ENCODE measurements around the gene OTP. TPM values are rescaled to one million over a fixed set of nuclear protein-coding genes. Genes with fewer than 3 reads are reported as not detected.
A peak's percentile ranks its signal among the peaks of the same experiment; 100 is the strongest.

The OTP gene
- polyA plus RNA-seq, 3 donors: not detected

- H3K4me2 ChIP-seq (replicated peaks; ENCODE audit: extremely low read depth, low read length, poor library complexity, severe bottlenecking): no peak overlapping the region
- H2AFZ ChIP-seq (ENCODE audit: insufficient read depth, low read depth, low read length, poor library complexity, severe bottlenecking): no peak overlapping the region
- peaks cover 0 to 5% of the 10 kb centered on the region in 2 donors for H3K9me3 ChIP-seq (replicated peaks in 1 of 2; ENCODE audit: control insufficient read depth in 1 of 2, insufficient read depth in 1 of 2, low read length in 2 of 2)
- intact Hi-C loops (cut with micrococcal nuclease): no loop called here
- Mint-ChIP-seq H3K27me3 (ENCODE audit: low read depth in 3 of 3) (peaks cover 47 to 76% (median 52%) of the 10 kb centered on the region in 3 donors), H3K4me1 (no peaks in the 10 kb centered on the region), H3K9me3 (peaks cover 0 to 4% (median 0%) of the 10 kb centered on the region in 7 donors), H3K4me3 (peak overlapping the region in 1 of 2 donors; percentile 64), H3K36me3 (no peaks in the 10 kb centered on the region), H3K27ac (no peak overlapping the region)
- H3K4me3 ChIP-seq (replicated peaks in 1 of 3; ENCODE audit: low read depth in 2 of 3, low read length in 3 of 3): no peak overlapping the region
- H3K36me3 ChIP-seq (replicated peaks in 1 of 2; ENCODE audit: control insufficient read depth in 1 of 2, insufficient read depth in 2 of 2, low read length in 2 of 2): no peaks in the 10 kb centered on the region
- WGBS (ENCODE audit: insufficient coverage): 100% methylated on average over 1 of the region's 5 CpGs
- no peak overlapping the region for H3K27ac ChIP-seq (ENCODE audit: low read depth in 1 of 2, low read length in 2 of 2)
- no peak for DNase-seq
- TF ChIP-seq CTCF (IDR thresholded peaks at IDR 0.05): no peak
- H3K9ac ChIP-seq (ENCODE audit: insufficient read depth, low read length, poor library complexity, severe bottlenecking): no peak overlapping the region
- no peaks in the 10 kb centered on the region for H4K20me1 ChIP-seq (ENCODE audit: insufficient read depth, low read length)
- peaks cover 58 to 70% of the 10 kb centered on the region in 2 donors for H3K27me3 ChIP-seq (ENCODE audit: control insufficient read depth in 2 of 2, insufficient read depth in 2 of 2, low read length in 2 of 2)
- H3K79me2 ChIP-seq (ENCODE audit: insufficient read depth, low read length): no peaks in the 10 kb centered on the region
- H3K4me1 ChIP-seq (ENCODE audit: control insufficient read depth in 1 of 2, insufficient read depth in 2 of 2, low read length in 2 of 2): no peaks in the 10 kb centered on the region
Observed at GRCh38 chr5:77621440-77621839, 17.1 kb downstream of the OTP start.

GRCh38 chr5:77620405-77620804 lies 18.1 kb downstream of the OTP start:
- no peak for TF ChIP-seq CTCF (IDR thresholded peaks at IDR 0.05)
- Histone ChIP-seq H2AFZ (ENCODE audit: insufficient read depth, low read depth, low read length, poor library complexity, severe bottlenecking) (no peak overlapping the region), H3K4me1 (ENCODE audit: control insufficient read depth in 1 of 2, insufficient read depth in 2 of 2, low read length in 2 of 2) (no peaks in the 10 kb centered on the region), H3K4me3 (replicated peaks in 1 of 3; ENCODE audit: low read depth in 2 of 3, low read length in 3 of 3) (no peak overlapping the region), H3K4me2 (replicated peaks; ENCODE audit: extremely low read depth, low read length, poor library complexity, severe bottlenecking) (no peak overlapping the region), H3K9me3 (replicated peaks in 1 of 2; ENCODE audit: control insufficient read depth in 1 of 2, insufficient read depth in 1 of 2, low read length in 2 of 2) (peaks cover 0 to 5% of the 10 kb centered on the region in 2 donors), H3K79me2 (ENCODE audit: insufficient read depth, low read length) (no peaks in the 10 kb centered on the region), H3K9ac (ENCODE audit: insufficient read depth, low read length, poor library complexity, severe bottlenecking) (no peak overlapping the region), H3K36me3 (replicated peaks in 1 of 2; ENCODE audit: control insufficient read depth in 1 of 2, insufficient read depth in 2 of 2, low read length in 2 of 2) (no peaks in the 10 kb centered on the region), H3K27ac (ENCODE audit: low read depth in 1 of 2, low read length in 2 of 2) (no peak overlapping the region), H4K20me1 (ENCODE audit: insufficient read depth, low read length) (no peaks in the 10 kb centered on the region), H3K27me3 (ENCODE audit: control insufficient read depth in 2 of 2, insufficient read depth in 2 of 2, low read length in 2 of 2) (peaks cover 49 to 62% of the 10 kb centered on the region in 2 donors)
- WGBS (ENCODE audit: insufficient coverage): 29% methylated on average over 1 of the region's 4 CpGs
- Mint-ChIP-seq H3K27me3 (ENCODE audit: low read depth in 3 of 3) (peaks cover 41 to 71% (median 43%) of the 10 kb centered on the region in 3 donors), H3K4me3 (no peak overlapping the region), H3K36me3 (no peaks in the 10 kb centered on the region), H3K9me3 (peaks cover 0 to 4% (median 0%) of the 10 kb centered on the region in 7 donors), H3K4me1 (no peaks in the 10 kb centered on the region), H3K27ac (no peak overlapping the region)
- no peak for DNase-seq
- intact Hi-C loops (cut with micrococcal nuclease): no loop called here
